GM12878 (cell line): ENCODE data around the gene PRKG1.

Source experiments
- CEBPB ChIP-seq, 2 experiments: fragments of 150-350 bp in 1 of 2; IDR thresholded peaks; 2 replicates each; pipeline ENCODE4 v1.6.1; 2012 to 2014; ENCODE audit warnings: low read depth in 2 of 2, low read length in 2 of 2, borderline replicate concordance in 1 of 2, inconsistent platforms in 1 of 2
- EP300 ChIP-seq, 2 experiments: fragments of 150-350 bp in 1 of 2; IDR thresholded peaks; 2 replicates each; pipeline ENCODE4 v1.6.1; 2011 to 2012; ENCODE audit warnings: low read depth in 2 of 2, low read length in 2 of 2, borderline replicate concordance in 1 of 2, improper control_type of control experiment in 1 of 2, inconsistent platforms in 1 of 2; ENCODE audit not compliant: control insufficient read depth in 1 of 2
- STAT1 ChIP-seq: fragments of 450-650 bp; conservative IDR thresholded peaks from 2 replicates; pipeline ENCODE4 v1.6.1; 2014; ENCODE audit warnings: antibody characterized with exemption, mild to moderate bottlenecking
- TF ChIP-seq, protein P1 (sequence below), 3 experiments: IDR thresholded peaks in 2 of 3; conservative IDR thresholded peaks in 1 of 3; 2 replicates each; pipeline ENCODE4 v1.5.1; 2011; ENCODE audit warnings: low read depth in 3 of 3, low read length in 3 of 3, mild to moderate bottlenecking in 3 of 3, control low read depth in 2 of 3, moderate library complexity in 2 of 3, inconsistent platforms in 1 of 3, mixed read lengths in 1 of 3; ENCODE audit not compliant: control insufficient read depth in 2 of 3, insufficient read depth in 1 of 3; ENCODE audit errors: extremely low read depth in 1 of 3
- TF ChIP-seq, protein P2 (sequence below): IDR thresholded peaks from 2 replicates; pipeline ENCODE4 v1.6.1; 2012; ENCODE audit warnings: low read length, inconsistent platforms

DNA sequence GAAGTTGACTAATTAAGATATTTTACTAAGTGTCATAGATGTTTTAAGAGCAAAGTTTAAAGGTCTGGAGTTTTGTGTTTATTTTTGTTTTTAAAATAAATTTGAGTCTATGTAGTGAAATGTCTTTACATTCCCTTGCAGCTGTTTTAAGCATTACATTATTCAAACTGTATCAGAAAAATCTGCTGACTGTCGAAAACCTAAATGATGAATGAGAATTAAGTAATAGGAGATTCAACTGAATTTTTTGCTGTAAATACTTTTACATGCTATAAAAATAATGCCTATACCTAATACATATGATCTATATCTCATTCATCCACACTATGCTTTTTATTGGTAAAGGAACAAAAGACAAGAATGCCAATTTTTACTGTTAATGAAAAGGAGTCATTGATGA is 397.9 kb downstream of the PRKG1 start:
- TF ChIP-seq, protein P1, sequence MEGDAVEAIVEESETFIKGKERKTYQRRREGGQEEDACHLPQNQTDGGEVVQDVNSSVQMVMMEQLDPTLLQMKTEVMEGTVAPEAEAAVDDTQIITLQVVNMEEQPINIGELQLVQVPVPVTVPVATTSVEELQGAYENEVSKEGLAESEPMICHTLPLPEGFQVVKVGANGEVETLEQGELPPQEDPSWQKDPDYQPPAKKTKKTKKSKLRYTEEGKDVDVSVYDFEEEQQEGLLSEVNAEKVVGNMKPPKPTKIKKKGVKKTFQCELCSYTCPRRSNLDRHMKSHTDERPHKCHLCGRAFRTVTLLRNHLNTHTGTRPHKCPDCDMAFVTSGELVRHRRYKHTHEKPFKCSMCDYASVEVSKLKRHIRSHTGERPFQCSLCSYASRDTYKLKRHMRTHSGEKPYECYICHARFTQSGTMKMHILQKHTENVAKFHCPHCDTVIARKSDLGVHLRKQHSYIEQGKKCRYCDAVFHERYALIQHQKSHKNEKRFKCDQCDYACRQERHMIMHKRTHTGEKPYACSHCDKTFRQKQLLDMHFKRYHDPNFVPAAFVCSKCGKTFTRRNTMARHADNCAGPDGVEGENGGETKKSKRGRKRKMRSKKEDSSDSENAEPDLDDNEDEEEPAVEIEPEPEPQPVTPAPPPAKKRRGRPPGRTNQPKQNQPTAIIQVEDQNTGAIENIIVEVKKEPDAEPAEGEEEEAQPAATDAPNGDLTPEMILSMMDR (IDR thresholded peaks at IDR 0.05 in 2 of 3, conservative IDR thresholded peaks at IDR 0.05 in 1 of 3; ENCODE audit: control insufficient read depth in 2 of 3, extremely low read depth in 1 of 3, insufficient read depth in 1 of 3, low read depth in 3 of 3, low read length in 3 of 3): no peak
- TF ChIP-seq, protein P2, sequence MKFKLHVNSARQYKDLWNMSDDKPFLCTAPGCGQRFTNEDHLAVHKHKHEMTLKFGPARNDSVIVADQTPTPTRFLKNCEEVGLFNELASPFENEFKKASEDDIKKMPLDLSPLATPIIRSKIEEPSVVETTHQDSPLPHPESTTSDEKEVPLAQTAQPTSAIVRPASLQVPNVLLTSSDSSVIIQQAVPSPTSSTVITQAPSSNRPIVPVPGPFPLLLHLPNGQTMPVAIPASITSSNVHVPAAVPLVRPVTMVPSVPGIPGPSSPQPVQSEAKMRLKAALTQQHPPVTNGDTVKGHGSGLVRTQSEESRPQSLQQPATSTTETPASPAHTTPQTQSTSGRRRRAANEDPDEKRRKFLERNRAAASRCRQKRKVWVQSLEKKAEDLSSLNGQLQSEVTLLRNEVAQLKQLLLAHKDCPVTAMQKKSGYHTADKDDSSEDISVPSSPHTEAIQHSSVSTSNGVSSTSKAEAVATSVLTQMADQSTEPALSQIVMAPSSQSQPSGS: no peak
- no peak for TF ChIP-seq EP300 (IDR thresholded peaks at IDR 0.05; ENCODE audit: borderline replicate concordance in 1 of 2, control insufficient read depth in 1 of 2, low read depth in 2 of 2, low read length in 2 of 2)
- TF ChIP-seq STAT1: no peak
- TF ChIP-seq CEBPB (IDR thresholded peaks at IDR 0.05; ENCODE audit: borderline replicate concordance in 1 of 2, low read depth in 2 of 2, low read length in 2 of 2): no peak
